ENCODE measurements around the gene TFAP2C. TPM values are rescaled to one million over a fixed set of nuclear protein-coding genes. Genes with fewer than 3 reads are reported as not detected.

TFAP2C gene
- total and polyA plus RNA-seq, 12 donors = 0.16 to 1.2 (median 0.44) TPM; not detected in 1

- Histone ChIP-seq H3K36me3 (replicated peaks in 1 of 2) (no peaks in the 10 kb centered on the region), H3K9me3 (replicated peaks in 1 of 3) (no peaks in the 10 kb centered on the region), H3K27ac (no peak overlapping the region), H3K27me3 (no peaks in the 10 kb centered on the region), H3K4me3 (no peak overlapping the region), H3K4me1 (replicated peaks in 1 of 2) (no peaks in the 10 kb centered on the region)
- intact Hi-C loops (cut with DNase I) = no loop called here
- TF ChIP-seq CTCF (IDR thresholded peaks at IDR 0.05) = no peak
- no peak for TF ChIP-seq POLR2A (IDR thresholded peaks at IDR 0.05)
- DNase-seq = no peak
- WGBS, 4 donors = 89 to 95% (median 90%) methylated on average over 9 of the region's 9 CpGs
Measured at GRCh38 chr20:56663660-56664059, 34.6 kb downstream of the TFAP2C start.

GRCh38 chr20:56664796-56665195 is 35.7 kb downstream of the TFAP2C start:
- TF ChIP-seq CTCF (IDR thresholded peaks at IDR 0.05) (no peak), POLR2A (IDR thresholded peaks at IDR 0.05) (no peak)
- intact Hi-C loops (cut with DNase I) = no loop called here
- no peaks in the 10 kb centered on the region for H3K9me3 ChIP-seq (replicated peaks in 1 of 3)
- no peak overlapping the region for H3K27ac ChIP-seq
- no peaks in the 10 kb centered on the region for H3K36me3 ChIP-seq (replicated peaks in 1 of 2)
- H3K27me3 ChIP-seq = no peaks in the 10 kb centered on the region
- 67 to 90% (median 86%) methylated on average over 1 of the region's 1 CpG for WGBS, 4 donors
- H3K4me1 ChIP-seq (replicated peaks in 1 of 2) = no peaks in the 10 kb centered on the region
- no peak for DNase-seq
- no peak overlapping the region for H3K4me3 ChIP-seq

DNA sequence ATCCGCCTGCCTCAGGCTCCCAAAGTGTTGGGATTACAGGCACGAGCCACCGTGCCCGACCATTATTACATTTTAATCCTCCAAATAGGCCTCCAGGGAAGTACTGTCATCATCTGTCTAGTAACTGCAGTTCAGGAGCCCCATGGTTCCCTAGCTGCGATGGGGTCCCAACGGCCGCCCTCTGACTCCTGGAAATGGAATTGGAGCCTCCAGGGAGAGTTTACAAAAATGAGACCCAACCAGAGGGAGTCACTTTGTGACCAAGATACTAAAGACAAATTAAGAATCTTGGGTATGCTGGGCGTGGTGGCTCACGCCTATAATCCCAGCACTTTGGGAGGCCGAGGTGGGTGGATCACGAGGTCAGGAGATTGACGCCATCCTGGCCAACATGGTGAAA is 36.7 kb downstream of the TFAP2C start:
- TF ChIP-seq POLR2A (IDR thresholded peaks at IDR 0.05) (no peak), CTCF (IDR thresholded peaks at IDR 0.05) (no peak)
- H3K36me3 ChIP-seq (replicated peaks in 1 of 2) = no peaks in the 10 kb centered on the region
- no peaks in the 10 kb centered on the region for H3K27me3 ChIP-seq
- no peaks in the 10 kb centered on the region for H3K9me3 ChIP-seq (replicated peaks in 1 of 3)
- no peak overlapping the region for H3K27ac ChIP-seq
- DNase-seq = no peak
- intact Hi-C loops (cut with DNase I) = no loop called here
- H3K4me1 ChIP-seq (replicated peaks in 1 of 2) = no peaks in the 10 kb centered on the region
- WGBS, 4 donors = 80 to 84% (median 81%) methylated on average over 12 of the region's 12 CpGs
- H3K4me3 ChIP-seq = no peak overlapping the region

GRCh38 chr20:56673450-56673849 is 44.3 kb downstream of the TFAP2C start:
- Histone ChIP-seq H3K27me3 (no peaks in the 10 kb centered on the region), H3K4me1 (replicated peaks in 1 of 2) (no peaks in the 10 kb centered on the region), H3K9me3 (replicated peaks in 1 of 3) (no peaks in the 10 kb centered on the region), H3K27ac (no peak overlapping the region), H3K36me3 (replicated peaks in 1 of 2) (no peaks in the 10 kb centered on the region), H3K4me3 (no peak overlapping the region)
- TF ChIP-seq POLR2A (IDR thresholded peaks at IDR 0.05) (no peak), CTCF (IDR thresholded peaks at IDR 0.05) (no peak)
- no peak for DNase-seq
- WGBS, 4 donors = 83 to 94% (median 87%) methylated on average over 3 to 5 of the region's 5 CpGs
- intact Hi-C loops (cut with DNase I) = no loop called here
